Right kidney (tissue), 9 donors: ENCODE data around the gene NOSIP.
"Not testable (repeated sequence)": the region's sequence is repeated elsewhere in the genome, so short reads cannot be mapped to it uniquely, and the experiment has no call there.

ENCODE experiments used
- DNase-seq: peaks from one replicate; pipeline ENCODE4 v3.0.0-alpha.2; 2016
- long read RNA-seq, 8 donors: transcript quantifications; one replicate each; lab custom pipeline, GENCODE V29; 2026

NOSIP gene, protein sequence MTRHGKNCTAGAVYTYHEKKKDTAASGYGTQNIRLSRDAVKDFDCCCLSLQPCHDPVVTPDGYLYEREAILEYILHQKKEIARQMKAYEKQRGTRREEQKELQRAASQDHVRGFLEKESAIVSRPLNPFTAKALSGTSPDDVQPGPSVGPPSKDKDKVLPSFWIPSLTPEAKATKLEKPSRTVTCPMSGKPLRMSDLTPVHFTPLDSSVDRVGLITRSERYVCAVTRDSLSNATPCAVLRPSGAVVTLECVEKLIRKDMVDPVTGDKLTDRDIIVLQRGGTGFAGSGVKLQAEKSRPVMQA
- long read RNA-seq, donor 1, transcript NOSIP-204 (9 exons, 1,005 nt): major isoform, 44 of 46 reads
- long read RNA-seq, donor 1, partial matches to known transcripts: 0 of 46 reads
- long read RNA-seq, donor 1, other reads (novel, unspliced or antisense): 0 of 46 reads
- long read RNA-seq, donor 2, transcript NOSIP-204 (9 exons, 1,005 nt): major isoform, 17 of 31 reads
- long read RNA-seq, donor 2, partial matches to known transcripts: 12 of 31 reads
- long read RNA-seq, donor 2, other reads (novel, unspliced or antisense): 0 of 31 reads
- long read RNA-seq, donor 3, transcript NOSIP-204 (9 exons, 1,005 nt): major isoform, 11 of 12 reads
- long read RNA-seq, donor 3, partial matches to known transcripts: 0 of 12 reads
- long read RNA-seq, donor 3, other reads (novel, unspliced or antisense): 0 of 12 reads
- long read RNA-seq, donor 4, transcript NOSIP-204 (9 exons, 1,005 nt): major isoform, 22 of 30 reads
- long read RNA-seq, donor 4, partial matches to known transcripts: 6 of 30 reads
- long read RNA-seq, donor 4, other reads (novel, unspliced or antisense): 0 of 30 reads
- long read RNA-seq, donor 5, transcript NOSIP-204 (9 exons, 1,005 nt): major isoform, 19 of 21 reads
- long read RNA-seq, donor 5, partial matches to known transcripts: 0 of 21 reads
- long read RNA-seq, donor 5, other reads (novel, unspliced or antisense): 0 of 21 reads
- long read RNA-seq, donor 6, transcript NOSIP-204 (9 exons, 1,005 nt): major isoform, 10 of 60 reads
- long read RNA-seq, donor 6, partial matches to known transcripts: 48 of 60 reads
- long read RNA-seq, donor 6, other reads (novel, unspliced or antisense): 0 of 60 reads
- long read RNA-seq, donor 7, transcript NOSIP-204 (9 exons, 1,005 nt): major isoform, 33 of 229 reads
- long read RNA-seq, donor 7, partial matches to known transcripts: 193 of 229 reads
- long read RNA-seq, donor 7, other reads (novel, unspliced or antisense): 0 of 229 reads
- long read RNA-seq, donor 8, transcript NOSIP-204 (9 exons, 1,005 nt): major isoform, 17 of 20 reads
- long read RNA-seq, donor 8, partial matches to known transcripts: 0 of 20 reads
- long read RNA-seq, donor 8, other reads (novel, unspliced or antisense): 0 of 20 reads

DNA sequence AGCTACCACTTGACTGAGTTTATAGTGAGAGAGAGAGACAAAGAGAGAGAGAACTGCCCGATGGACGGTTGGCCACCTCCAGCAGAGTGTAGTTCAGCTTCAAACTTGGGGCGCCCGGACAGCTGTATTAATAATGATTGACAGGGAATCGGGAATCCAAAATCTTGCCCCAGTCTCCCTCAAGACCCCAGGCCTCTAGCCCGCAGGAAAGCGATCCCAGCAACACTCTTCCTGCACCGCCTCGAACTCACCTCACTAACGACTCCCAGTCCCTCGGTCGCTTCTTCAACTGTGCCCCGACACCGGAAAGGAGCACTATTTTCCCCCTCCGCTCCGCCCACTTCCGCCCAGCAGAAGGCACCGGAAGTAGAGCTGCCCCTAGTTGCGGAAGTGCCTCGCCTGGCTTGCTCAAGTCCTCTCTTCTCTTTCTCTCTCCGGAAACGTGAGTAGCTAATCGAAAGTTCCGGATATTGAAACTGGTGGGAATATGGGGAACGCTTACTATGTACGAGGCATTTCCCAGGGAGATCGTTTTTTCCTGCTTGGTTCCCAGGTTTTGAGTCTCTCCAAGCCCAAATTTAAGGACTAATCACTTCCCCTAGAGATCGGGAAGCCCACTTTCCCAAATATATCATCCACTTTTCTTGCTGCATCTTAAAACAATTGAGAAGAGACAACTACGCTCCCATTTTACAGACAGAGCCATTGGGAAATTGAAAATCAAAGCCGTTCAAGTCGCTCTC, at the start of gene NOSIP:
NOSIP (minus strand) TSS at position 293 of the 743 bp plus-strand sequence. CDS start 19,865 bp downstream, outside the sequence.
- peak; percentile 80 for DNase-seq

DNA sequence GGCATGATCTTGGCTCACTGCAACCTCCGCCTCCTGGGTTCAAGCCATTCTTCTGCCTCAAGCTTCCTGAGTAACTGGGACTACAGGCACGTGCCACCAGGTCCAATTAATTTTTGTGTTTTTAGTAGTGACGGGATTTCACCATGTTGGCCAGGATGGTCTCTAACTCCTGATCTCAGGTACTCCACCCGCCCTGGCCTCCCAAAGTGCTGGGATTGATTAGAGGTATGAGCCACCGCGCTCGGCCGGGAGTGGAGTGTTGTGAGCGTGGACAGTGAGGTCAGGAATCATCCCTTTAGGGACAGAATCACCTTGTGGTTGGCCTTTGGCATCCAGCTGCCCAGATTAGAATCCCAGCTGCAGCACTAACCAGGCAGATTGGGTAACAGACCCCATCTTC, 49.3 kb upstream of the NOSIP start:
- no peak for DNase-seq

- DNase-seq: no peak
Measured at GRCh38 chr19:49626226-49626625, 45.9 kb upstream of the NOSIP start.

GRCh38 chr19:49624967-49625910, 44.9 kb upstream of the NOSIP start:
- no peak for DNase-seq

DNA sequence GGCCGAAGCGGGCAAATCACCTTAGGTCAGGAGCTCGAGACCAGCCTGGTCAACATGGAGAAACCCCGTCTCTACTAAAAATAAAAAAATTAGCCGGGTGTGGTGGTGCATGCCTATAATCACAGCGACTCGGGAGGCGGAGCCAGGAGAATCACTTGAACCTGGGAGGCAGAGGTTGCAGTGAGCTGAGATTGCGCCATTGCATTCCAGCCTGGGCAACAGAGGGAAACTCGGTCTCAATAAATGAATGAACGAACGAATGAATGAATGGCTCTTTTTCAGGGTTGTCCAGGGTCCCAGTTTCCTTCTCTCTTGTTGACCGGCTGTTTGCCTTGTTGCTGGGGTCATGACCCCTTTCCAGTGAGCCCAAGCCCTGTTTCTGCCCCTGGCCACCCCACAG, 37.5 kb upstream of the NOSIP start:
- DNase-seq: not testable (repeated sequence)

DNA sequence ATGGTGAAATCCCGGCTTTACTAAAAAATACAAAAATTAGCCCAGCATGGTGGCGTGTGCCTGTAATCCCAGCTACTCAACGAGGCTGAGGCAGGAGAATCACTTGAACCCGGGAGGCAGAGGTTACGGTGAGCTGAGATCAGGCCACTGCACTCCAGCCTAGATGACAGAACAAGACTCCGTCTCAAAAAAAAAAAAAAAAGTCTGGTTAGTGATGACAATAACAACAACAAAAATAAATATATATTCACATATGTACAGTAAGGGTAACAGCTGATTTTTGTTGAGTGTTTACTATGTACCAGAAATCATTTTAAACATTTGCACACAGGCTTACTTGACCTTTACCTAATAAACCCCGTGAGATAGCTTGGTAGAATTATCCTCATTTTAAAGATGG, 36.6 kb upstream of the NOSIP start:
- no peak for DNase-seq

DNA sequence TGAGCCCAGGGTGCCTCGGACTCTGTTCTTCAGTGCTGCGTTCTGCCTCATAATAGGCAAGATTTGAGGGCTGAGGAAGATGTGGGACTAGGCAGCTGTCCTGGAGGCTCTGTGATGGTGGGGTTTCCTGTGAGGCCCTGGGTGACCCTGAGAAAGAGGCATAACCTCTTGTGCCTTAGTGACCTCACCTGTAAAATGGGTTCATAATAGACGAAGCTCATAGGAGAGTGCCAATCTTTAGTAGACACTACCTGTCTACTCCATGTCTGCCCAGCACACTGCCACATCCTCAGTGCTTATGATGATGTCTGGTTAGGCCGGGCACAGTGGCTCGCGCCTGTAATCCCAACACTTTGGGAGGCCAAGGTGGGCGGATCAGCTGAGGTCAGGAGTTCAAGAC, 36.2 kb upstream of the NOSIP start:
- DNase-seq: no peak

DNA sequence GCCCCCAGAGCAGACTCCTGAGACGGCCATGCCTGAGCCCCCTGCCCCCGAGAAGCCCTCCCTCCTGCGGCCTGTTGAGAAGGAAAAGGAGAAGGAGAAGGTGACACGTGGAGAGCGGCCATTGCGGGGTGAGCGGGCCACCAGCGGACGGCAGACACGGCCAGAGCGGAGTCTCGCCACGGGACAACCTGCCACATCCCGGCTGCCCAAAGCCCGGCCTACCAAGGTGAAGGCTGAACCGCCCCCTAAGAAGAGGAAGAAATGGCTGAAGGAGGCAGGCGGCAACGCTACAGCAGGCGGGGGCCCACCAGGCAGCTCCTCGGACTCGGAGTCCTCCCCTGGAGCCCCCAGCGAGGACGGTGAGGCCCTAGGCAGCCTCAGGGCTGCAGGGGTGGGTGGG, 35.5 kb upstream of the NOSIP start:
- DNase-seq: no peak

- no peak for DNase-seq
Measured at GRCh38 chr19:49614096-49614833, 33.9 kb upstream of the NOSIP start.

DNA sequence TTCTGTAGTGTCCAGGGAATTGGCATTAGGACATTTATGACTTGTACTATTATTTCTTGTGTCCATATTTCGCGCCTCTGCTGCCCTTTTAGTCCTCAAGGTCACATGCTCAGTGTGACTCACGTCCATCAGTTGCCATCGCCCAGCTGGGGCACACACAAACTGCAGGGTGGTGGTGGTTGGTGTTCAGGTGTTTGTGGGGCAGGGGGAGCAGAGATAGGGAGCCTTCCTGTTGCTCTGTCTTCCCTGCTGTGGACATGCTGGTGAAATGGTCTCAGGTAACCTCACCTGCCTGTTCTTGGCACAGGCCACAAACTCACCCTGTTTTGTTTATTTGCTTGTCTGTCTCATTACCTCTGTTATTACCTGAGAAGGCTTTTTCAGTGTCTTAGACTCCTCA, 33.0 kb upstream of the NOSIP start:
- DNase-seq: no peak

- no peak for DNase-seq
Measured at GRCh38 chr19:49609499-49610092, 29.2 kb upstream of the NOSIP start.

DNA sequence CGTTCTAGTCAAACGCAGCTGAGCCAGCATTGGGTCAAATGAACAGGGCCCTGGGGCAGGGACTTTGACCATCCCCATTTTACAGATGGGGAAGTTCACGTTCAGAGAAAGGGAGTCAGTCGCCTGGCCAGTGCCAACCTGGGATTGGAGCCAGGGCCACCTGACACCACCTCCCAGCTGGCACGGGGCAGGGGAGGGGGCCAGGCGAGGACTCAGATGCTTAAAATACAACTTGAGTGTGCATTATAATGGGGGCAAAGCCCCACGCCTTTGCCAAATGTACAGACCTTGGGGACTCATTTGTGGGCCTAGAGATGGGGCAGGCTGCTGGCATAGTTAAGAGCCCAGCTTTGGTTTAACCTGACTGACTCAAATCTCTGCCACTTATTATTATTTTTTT, 25.2 kb upstream of the NOSIP start:
- DNase-seq: no peak

- DNase-seq: no peak
Measured at GRCh38 chr19:49602806-49603205, 22.4 kb upstream of the NOSIP start.

- no peak for DNase-seq
Measured at GRCh38 chr19:49601482-49602038, 21.2 kb upstream of the NOSIP start.

DNA sequence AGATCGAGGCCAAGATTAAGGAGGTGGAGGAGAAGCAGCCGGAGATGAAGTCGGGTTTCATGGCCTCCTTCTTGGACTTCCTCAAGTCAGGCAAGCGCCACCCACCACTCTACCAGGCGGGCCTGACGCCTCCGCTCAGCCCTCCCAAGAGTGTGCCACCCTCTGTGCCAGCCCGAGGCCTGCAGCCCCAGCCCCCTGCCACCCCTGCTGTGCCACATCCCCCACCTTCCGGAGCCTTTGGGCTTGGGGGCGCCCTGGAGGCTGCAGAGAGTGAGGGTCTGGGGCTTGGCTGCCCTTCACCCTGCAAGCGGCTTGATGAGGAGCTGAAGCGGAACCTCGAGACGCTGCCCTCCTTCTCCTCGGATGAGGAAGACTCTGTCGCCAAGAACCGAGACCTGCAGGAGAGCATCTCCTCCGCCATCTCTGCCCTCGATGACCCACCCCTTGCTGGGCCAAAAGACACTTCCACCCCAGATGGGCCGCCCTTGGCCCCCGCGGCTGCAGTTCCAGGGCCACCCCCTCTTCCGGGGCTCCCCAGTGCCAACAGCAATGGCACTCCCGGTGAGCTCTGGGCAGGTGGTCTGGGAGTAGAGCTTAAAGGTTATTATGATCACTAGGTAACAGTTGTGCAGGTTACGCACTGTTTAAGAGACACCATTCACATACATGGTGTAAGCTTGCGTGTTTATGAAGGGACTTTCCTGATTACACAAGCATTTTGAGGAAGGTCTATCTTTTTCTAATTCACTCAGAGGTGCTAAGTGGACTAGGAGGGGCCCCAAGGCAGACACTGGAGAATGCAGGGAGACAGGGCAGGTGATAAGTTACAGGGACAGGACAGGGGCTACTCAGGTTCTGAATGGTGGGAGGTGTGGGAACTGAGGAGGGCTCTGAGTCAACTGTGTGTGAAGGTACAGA, 19.3 kb upstream of the NOSIP start:
- no peak for DNase-seq

- DNase-seq: no peak
Measured at GRCh38 chr19:49597703-49597974, 17.3 kb upstream of the NOSIP start.

DNA sequence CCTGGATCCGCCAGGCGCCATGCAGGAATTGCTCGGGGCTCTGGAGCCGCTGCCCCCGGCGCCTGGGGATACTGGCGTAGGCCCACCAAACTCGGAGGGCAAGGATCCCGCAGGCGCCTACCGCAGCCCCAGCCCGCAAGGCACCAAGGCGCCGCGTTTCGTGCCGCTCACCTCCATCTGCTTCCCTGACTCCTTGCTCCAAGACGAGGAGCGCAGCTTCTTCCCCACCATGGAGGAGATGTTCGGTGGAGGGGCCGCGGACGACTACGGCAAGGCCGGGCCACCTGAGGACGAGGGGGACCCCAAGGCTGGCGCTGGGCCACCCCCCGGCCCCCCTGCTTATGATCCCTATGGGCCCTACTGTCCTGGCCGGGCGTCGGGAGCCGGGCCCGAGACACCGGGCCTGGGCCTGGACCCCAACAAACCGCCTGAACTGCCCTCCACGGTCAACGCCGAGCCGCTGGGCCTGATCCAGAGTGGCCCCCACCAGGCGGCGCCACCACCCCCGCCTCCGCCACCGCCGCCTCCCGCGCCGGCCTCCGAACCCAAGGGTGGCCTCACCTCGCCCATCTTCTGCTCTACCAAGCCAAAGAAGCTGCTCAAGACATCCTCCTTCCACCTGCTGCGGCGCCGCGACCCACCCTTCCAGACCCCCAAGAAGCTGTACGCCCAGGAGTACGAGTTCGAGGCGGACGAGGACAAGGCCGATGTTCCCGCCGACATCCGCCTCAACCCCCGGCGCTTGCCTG, 16.8 kb upstream of the NOSIP start:
- no peak for DNase-seq
